Lower leg skin (tissue), 3 donors: ENCODE results near the gene SLC9A9.

Experiments used
- CTCF ChIP-seq, 3 donors: fragments of 450-650 bp; IDR thresholded peaks; one replicate each; pipeline ENCODE4 v1.5.1; 2016; ENCODE audit warnings: antibody characterized with exemption in 3 of 3, mild to moderate bottlenecking in 3 of 3, moderate library complexity in 2 of 3
- POLR2A ChIP-seq, 2 donors: fragments of 450-650 bp; IDR thresholded peaks; one replicate each; pipeline ENCODE4 v1.6.1; 2016 to 2017; ENCODE audit warnings: antibody characterized with exemption in 2 of 2, mild to moderate bottlenecking in 1 of 2, moderate library complexity in 1 of 2

DNA sequence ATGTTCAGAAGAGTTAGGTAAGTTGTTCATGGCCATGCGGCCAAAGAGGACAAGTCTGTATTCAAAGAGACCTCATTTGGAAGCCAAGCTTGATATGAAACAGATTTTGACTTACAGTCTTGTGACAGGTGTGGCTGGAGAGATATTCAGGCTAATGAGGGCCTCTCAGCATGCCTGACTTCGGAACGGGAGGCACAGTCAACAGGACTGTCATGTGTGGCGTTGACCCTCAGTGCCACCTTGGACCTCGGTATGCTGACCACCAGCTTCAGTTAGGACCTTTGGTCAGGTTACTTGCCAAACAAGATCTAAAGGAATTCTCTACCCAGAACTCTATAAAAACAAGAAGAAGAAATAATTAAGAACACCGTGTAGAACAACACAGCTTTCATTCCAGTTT, 604.6 kb downstream of the SLC9A9 start:
- no peak for TF ChIP-seq CTCF (IDR thresholded peaks at IDR 0.05)
- TF ChIP-seq POLR2A (IDR thresholded peaks at IDR 0.05), result no peak
